ENCODE data around the gene OAS2.

The OAS2 gene, protein sequence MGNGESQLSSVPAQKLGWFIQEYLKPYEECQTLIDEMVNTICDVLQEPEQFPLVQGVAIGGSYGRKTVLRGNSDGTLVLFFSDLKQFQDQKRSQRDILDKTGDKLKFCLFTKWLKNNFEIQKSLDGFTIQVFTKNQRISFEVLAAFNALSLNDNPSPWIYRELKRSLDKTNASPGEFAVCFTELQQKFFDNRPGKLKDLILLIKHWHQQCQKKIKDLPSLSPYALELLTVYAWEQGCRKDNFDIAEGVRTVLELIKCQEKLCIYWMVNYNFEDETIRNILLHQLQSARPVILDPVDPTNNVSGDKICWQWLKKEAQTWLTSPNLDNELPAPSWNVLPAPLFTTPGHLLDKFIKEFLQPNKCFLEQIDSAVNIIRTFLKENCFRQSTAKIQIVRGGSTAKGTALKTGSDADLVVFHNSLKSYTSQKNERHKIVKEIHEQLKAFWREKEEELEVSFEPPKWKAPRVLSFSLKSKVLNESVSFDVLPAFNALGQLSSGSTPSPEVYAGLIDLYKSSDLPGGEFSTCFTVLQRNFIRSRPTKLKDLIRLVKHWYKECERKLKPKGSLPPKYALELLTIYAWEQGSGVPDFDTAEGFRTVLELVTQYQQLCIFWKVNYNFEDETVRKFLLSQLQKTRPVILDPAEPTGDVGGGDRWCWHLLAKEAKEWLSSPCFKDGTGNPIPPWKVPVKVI

DNA sequence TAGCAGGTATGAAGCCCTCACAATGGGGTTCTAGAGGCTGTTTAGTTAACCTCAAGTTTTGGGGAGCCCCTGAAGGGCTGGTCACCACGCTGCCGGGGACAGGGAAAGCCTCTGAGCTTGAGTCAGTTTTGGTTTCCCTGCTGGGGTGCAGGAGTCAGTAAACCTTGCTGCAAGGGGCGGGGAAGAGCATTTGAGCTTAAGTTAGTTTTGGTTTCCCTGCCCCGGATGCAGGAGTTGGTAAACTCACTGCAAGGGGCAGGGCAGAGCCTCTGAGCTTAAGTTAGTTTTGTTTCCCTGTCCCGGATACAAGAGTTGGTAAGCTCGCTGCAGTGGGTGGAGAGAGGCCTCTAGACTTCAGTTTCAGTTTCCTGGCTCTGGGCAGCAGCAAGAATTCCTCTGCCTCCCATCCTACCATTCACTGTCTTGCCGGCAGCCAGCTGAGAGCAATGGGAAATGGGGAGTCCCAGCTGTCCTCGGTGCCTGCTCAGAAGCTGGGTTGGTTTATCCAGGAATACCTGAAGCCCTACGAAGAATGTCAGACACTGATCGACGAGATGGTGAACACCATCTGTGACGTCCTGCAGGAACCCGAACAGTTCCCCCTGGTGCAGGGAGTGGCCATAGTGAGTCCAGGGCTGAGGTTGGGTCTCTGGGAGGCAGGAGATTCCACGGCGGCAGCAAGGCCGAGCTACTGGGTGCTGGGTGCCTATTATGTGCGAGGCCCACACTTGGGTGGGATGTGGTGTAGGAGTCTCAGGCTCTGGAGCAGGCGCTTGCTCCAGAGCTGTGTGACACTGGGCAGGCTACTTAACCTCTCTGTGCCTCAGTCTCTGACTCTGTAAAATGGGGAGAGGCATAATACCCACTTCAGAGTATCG, at the start of gene OAS2:
OAS2 (plus strand) TSS at position 357 of the 878 bp plus-strand sequence; CDS start at position 447, 90 bp downstream.
- DNase-seq = no peak

DNA sequence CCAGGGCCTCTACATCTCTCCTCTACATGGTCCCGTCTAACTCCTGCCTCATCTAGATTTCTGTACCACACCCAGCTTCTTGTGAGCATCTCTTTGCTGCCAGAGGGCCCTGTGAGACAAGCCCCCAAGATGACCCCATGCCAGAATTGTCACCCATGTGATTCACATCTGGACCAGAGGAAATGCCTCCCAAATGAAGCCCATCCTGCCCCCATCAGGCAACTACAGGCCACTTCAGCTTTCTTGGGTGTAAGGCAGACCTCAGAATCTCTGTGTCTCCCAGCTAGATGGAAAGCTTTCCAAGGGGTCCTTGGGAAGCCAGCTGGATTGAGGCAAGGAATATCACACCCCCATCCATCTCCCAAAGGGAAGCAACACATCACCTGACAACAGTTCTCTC, 49.3 kb upstream of the OAS2 start:
- no peak for DNase-seq

DNA sequence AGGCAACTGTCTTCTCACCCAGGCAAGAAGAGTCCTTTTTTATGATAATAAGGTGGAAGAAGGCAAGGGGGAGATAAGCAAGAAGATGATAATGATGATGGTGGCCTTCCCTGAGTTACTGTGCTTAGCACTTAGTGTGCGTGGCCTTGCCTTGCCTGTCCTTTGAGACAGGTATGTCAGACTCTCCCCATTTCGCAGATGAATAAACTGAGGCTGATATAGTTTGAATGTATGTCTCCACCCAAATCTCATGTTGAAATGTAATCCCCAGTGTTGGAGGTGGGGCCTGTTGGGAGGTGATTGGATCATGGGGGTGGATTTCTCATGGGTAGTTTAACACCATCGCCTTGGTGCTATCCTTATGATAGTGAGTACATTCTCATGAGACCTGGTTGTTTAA, 48.6 kb upstream of the OAS2 start:
- no peak for DNase-seq

DNA sequence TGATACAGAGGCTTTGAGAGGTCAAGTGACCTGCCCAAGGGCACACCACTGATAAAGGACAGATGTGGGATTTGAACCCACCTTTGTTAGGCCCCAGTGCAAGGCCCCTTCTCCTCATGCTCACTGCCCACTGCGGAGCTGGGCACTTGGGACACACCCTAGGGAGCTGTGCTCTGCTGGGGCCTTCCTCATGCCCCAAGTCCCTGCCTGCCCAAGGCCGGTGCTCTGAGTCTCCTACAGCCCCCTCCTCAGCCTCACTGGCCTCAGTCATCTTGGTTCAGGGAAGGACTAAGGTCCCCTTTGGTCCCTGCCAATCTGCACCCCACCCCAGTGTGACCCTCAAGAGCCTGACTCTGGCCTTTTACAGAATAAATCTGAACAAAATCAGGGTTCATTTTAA, 48.0 kb upstream of the OAS2 start:
- no peak for DNase-seq

DNA sequence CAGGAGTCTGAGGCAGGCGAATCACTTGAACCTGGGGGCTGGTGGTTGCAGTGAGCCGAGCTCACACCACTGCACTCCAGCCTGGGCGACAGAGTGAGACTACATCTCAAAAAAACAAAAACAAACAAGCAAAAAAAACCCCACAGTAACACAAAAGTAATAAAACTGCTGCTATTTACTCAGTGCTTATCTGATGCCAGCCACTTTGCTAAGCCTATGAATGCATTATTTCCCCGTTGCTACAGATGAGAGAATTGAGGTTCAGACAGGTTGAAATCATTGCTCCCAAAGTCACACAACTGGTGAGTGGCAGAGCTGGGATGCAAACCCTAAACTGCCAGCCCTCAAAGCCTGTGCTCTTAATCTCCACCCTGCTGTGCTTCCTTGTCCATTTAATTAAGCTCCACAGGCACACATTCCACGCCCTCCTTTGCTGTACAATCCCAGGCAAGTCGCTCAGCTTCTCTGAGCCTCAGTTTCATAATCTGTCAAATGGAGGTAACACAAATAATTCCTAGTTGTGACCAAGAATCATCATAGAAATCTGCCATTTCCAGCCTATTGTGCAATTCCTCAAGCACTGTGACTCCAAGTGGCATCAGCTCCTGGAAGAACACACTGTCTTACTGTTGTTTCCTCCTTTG, 45.7 kb upstream of the OAS2 start:
- no peak for DNase-seq

DNA sequence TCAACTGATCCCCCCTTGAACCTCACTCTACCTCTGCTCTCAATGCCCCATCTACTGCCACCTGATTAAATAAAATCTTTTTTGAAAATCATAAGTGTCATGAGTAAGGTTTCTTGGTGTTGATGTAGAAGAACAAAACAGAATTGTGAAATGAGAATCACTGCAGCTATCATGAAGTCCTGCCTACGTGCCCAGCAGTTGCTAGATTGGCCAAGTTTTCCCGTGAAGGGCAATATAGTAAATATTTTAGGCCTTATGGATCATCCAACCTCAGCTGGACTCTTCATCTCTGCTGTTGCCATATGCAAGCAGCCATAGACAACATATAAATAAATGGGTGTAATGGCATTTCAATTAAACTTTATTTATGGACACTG, 45.2 kb upstream of the OAS2 start:
- DNase-seq = no peak

DNA sequence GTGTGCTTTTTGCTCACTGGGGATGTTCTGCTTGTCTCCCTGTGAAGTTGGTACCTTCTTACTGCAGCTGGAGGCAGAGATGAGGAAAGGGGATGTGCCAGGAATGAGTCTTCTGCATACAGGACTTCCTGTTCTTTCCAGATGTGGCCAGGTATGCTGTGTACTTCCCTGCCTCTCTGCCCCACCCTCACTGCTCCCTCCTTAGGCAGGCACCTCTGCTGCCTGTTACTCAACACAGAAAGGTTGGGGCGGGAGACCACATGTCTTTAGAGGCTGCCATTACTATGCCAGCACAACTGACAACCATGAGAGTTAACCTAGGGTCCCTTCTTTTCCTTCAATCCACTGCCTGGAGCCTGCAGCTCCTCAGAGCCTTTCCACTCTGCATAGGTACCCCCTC, 42.1 kb upstream of the OAS2 start:
- no peak for DNase-seq

DNA sequence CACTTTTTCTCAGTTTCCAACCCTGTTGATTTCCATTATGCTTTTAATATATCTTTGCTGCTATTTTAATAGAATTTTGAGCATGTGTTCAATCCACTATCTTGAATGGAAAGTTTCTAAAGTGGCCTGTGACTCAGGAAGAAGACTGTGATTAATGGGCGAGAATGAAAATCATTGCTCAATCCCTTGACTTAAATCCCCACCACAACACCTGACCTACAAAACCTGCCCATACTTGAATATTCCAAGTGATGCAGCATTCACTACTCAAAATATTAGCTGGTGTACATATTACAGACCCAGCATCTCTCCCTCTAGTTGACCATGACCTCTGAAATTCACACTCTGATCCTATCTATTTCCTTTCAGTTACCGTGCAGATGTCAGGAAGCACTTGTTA, 41.4 kb upstream of the OAS2 start:
- DNase-seq = no peak

DNA sequence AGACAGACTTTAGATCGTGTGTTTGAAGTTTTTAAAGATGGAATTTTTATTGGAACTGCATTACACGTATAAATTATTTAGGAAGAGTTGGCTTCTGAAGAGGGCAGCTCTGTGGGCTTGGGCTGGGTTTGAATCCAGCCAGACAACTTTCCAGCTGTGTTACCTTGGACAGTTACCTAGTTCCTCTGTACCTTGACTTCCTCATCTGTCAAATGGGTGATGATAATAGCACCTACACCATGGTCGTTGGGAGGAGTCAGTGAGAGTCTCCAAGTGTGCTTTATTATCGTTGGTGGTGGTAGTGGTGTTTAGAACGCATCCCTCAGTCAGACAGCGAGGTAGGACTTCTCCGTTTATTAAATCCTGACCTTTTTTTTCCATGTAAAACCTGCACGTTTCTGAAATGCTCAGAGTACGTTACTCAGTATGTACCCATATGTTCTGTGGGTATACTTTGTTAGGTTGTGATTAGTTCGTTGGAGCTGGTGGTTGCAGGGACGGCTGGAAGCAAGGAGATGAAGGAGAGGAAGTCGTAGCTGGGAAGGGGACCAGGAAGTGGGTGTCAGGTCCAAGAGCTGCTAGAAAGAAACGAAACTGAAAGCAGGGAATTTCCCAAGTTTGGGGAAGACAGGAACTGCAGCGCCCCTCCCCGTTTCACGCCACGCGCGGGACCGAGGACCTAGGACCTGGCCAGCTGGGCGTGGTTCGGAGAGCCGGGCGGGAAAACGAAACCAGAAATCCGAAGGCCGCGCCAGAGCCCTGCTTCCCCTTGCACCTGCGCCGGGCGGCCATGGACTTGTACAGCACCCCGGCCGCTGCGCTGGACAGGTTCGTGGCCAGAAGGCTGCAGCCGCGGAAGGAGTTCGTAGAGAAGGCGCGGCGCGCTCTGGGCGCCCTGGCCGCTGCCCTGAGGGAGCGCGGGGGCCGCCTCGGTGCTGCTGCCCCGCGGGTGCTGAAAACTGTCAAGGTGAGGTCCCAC, 40.3 kb upstream of the OAS2 start, which contains the start of gene OAS3:
OAS3 (plus strand) TSS at position 734 of the 979 bp plus-strand sequence; CDS start at position 791, 57 bp downstream.
- peak; percentile 39 for DNase-seq

DNA sequence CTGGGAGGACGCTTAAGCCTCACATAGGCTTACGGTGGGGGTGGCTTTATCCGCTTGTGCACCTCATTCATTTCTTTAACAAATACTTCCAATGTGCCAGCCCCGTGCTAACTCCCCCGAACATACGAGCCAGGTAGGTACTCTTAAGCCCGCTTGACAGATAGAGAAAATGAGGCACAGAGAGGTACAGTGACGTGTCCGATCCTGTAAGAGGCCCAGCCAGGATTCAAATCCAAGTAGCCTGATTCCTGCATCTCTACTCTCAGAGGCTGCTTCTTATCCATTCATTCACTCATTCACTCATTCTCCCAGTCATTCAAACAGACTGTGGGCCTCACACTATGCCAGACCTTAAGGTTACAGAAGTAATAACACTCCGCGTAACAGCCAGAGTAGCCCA, 39.6 kb upstream of the OAS2 start:
- no peak for DNase-seq

DNA sequence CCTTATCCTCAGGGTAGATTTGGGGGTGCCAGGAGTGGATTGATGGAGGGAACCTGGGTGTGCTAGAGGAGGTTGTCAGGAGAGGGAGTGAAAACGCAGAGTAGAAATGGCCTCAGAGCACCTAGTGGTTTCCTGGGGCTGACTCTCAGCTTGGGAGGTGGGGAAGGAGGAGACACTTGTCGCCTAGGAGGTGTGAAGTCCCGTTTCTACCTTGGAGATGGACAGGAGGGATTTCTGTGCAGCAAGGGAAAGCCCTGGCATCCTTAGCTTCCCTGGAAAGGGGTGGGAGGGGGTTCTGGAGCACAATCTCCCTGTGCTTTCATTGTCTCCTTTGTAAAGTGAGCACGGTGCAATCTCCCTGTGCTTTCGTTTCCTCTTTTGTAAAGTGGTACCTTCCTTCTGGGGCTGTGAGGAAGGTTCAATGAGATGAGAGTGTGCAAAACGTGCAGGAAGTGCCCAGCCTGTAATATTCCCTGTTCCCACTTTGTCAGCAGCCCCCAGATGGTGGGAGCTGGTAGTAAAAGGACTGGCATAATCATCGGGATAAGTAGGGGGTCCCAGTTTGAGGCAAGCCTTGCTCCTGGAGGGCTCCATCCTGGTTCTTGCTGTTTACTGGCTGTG, 38.4 kb upstream of the OAS2 start:
- no peak for DNase-seq

DNA sequence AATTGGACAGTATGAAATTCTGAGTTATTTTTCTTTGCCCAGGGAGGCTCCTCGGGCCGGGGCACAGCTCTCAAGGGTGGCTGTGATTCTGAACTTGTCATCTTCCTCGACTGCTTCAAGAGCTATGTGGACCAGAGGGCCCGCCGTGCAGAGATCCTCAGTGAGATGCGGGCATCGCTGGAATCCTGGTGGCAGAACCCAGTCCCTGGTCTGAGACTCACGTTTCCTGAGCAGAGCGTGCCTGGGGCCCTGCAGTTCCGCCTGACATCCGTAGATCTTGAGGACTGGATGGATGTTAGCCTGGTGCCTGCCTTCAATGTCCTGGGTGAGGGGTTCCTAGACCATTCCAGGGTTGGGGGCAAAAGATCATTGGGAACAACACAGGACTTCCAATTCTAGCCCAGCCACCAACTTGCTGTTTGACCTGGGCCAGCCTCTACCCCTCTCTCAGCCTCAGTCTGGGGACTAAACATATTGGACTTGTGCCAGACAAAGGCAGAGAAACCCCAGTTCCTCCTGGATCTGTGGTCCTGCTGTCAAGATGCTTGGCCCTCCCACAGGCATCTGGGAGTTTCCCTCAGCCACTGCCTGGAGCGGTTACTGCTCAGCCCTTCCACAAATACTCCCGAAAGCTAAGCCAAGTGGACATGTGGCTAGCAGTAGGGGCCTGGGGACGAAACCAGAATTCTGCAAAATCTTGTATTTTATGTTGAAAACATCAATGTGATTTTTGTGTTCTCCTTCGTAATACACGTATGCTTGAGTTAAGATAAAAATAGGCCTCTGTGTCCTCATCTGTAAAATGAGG, 36.6 kb upstream of the OAS2 start:
- no peak for DNase-seq

DNA sequence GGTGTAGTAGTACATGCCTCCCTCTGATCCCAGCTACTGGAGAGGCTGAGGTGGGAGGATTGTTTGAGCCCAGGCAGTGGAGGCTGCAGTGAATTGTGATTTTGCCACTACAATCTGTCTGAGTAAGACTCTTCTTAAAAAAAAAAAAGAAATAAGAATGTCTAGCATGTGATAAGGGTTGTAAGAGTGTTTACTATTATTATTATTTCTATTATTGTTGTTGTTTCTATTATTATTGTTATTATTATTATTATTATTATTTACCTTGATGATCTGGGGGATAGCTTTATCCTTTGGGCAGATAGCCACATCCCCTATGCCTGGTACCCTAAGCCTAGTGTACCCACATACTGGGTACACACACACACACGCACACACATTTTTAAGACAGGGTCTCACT, 35.7 kb upstream of the OAS2 start:
- no peak for DNase-seq

DNA sequence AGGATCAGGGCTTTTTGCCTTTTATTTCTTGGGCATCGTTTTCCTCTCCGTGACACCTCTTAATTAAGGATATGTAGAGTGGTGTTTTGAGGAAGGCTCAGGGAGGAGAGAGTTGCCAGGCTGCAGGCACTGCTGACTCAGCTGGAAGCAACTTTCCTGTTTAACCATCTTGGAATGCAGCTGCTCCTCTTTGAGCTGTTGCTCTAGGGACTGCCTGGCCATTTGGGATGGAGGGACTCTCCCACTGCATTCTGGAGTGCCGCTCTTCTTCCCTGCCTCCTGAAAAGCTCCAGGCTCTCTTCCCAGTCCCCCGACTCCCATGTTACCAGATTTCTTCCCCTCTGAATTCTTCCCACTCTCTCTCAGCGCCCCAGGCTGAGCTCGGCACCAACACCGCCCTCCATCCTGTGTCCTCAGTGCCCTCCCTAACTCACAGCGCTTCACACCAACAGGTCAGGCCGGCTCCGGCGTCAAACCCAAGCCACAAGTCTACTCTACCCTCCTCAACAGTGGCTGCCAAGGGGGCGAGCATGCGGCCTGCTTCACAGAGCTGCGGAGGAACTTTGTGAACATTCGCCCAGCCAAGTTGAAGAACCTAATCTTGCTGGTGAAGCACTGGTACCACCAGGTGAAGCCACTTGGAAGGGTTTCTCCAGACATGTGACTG, 34.2 kb upstream of the OAS2 start:
- no peak for DNase-seq

DNA sequence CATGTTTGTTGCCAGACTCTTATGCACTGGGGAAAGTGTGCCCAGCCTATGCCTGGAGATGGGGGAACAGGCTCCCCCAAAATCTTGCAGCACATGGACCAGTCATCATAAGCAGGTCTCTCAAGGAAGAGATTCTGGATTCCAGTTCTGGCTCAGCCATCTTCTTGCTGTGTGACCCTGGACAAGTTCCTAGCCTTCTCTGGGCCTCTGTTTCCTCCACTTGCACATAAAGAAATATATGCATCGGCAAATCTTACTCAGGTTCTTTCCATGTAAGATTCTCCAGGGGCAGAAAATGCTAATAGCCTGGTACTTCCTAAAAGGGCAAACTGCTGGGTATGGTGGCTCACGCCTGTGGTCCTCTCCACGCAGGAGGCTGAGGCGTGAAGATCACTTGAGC, 32.8 kb upstream of the OAS2 start:
- no peak for DNase-seq

DNA sequence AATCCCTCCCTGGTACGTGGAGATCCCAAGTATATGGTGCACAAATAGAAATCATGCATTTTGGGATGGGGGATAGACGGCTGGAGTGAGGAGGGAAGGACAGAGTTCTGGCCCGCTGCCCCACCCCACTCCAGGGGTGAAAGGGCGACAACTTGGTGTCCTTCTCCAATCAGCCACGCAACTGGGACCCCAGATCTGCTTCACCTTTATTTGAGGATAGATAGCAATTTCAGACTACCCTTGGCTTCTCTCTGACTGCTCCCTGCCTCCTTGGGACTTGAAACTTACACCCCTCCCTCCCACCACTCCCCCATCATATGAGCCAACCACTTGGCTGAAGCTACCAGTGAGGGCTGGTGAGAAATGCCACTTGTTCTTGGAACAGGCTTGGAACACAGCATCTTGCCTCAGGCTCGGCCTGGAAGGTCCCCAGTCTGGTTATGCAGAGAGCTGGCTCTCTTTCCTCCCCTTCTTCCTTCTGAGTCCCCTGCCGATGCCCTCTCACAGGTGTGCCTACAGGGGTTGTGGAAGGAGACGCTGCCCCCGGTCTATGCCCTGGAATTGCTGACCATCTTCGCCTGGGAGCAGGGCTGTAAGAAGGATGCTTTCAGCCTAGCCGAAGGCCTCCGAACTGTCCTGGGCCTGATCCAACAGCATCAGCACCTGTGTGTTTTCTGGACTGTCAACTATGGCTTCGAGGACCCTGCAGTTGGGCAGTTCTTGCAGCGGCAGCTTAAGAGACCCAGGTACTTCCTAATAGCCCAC, 31.9 kb upstream of the OAS2 start:
- no peak for DNase-seq

DNA sequence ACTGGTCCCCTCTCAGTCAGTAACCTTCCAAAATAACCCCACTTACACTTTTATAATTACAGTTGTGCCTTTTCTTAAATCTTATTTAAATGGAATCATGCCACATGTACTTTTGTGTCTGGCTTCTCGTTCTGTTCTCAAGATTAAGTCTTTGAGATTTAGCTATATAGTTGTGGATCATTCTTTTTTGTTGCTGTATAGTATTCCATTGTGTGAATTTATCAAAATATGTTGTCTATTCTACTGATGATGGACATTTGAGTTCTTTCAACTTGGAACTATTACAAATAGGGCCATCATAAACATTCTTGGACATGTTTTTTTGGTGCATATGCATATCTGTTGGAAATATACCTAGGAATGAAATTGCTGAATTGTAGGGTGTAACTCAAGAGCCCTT, 31.0 kb upstream of the OAS2 start:
- no peak for DNase-seq

DNA sequence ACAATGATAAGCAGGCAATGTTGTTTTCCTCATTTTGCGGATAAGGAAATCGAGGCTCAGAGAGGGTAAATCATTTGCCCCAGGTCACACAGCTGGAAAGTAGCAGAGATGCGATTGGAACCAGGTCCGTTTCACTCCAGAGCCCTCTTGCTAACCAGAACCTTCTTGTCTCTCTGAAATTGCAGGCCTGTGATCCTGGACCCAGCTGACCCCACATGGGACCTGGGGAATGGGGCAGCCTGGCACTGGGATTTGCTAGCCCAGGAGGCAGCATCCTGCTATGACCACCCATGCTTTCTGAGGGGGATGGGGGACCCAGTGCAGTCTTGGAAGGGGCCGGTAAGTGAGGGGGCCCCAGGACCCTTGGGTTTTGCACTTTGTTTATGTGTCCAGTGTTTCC, 30.6 kb upstream of the OAS2 start:
- DNase-seq = no peak

DNA sequence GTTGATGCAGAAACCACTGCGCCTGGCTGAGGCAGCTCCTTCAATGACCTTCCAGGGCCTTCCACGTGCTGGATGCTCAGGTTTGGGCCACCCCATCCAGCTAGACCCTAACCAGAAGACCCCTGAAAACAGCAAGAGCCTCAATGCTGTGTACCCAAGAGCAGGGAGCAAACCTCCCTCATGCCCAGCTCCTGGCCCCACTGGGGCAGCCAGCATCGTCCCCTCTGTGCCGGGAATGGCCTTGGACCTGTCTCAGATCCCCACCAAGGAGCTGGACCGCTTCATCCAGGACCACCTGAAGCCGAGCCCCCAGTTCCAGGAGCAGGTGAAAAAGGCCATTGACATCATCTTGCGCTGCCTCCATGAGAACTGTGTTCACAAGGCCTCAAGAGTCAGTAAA, 29.5 kb upstream of the OAS2 start:
- no peak for DNase-seq
